HG03175 (cell line): ENCODE data around the gene BPIFB3.
"Not testable (repeated sequence)": the region's sequence is repeated elsewhere in the genome, so short reads cannot be mapped to it uniquely, and the experiment has no call there.

Experiments used
- ATAC-seq: cut with Tn5 transposase; IDR thresholded peaks from one replicate; pipeline ENCODE4 v1.9.1; 2021; ENCODE audit warnings: mild to moderate bottlenecking, moderate library complexity; ENCODE audit not compliant: unreplicated experiment

Gene BPIFB3

DNA sequence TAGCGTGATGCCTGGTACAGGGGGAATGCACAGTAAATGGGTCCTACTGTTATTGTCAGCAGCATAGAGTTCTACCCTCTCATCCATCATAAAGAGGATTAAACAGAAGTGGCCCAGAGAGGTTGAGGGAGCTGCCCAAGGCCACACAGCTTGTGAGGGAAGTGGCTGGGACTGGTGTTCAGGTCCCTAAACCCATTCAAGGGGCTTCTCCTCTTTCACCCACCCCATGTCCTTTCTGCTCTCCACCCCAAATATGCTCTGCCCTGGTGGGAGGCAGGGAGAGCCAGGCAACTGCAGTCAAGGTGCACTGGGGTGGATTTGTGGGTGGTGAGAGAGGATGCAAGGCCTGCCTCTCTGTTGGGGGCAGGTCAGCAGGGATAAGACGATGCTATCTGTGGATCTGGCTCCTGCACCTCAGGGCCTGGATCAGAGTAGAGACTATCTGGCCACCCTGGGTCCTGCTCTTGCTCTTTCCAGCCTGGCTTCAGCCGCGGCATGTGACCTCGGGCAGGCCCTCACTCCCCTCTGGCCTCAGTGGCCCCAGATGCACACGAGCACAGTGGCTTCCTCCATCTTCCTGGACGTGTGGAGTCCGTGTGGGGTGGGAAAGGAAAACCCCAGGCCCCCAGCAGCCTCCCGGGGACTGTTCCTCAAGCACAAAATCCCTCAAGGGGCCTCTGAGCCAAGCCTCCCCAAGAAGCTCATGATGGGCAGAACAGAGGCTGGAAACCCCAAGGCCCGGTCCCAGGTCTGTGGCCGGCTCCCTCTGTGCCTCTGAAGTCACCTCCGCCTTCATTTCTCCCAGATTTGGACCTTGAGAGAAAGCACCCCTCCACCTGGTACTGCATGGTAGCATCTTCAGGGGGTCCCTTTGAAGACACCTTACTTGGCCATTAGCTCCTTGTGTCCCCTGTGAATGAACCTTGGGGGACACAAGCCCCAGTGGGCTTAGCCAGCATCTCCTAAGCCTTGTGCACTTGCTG lies 25.6 kb upstream of the BPIFB3 start:
- no peak for ATAC-seq

DNA sequence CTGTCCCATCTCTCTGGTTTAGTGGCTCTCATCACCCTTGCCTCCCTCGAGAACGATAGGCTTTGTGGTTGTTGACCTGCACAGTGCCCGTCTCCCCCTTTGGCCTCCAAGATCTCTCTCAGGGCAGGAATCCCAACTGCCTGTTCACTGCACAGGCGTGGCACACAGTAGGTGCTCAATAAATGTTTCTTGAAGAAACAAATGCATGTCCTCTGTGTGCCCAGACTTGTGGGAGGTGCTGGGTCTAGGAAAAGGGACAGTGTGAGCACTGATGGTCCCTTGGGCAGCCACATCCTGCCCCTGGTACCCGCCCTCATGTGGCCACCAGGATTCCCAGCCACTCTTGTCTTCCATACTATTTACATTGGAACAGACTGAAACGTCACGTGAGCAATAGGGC lies 24.8 kb upstream of the BPIFB3 start:
- ATAC-seq = no peak

DNA sequence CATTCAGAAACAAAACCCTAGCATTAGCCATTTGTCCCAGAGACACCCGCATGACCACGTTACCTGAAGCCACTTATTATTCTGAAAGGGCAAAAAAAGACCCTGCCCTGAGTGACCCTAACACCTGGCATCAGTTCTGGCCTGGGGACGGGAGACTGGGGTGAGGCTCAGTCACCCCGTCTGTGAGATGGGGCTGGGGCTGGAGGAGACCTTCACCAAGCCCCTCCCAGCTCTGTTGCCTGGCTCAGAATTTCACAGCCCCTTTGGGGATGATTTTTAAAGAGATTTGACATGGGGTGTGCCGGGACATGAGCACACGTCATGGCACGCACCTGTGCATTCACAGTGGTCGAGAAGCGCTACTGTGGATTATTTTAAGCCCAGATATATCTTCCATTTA lies 23.6 kb upstream of the BPIFB3 start:
- no peak for ATAC-seq

DNA sequence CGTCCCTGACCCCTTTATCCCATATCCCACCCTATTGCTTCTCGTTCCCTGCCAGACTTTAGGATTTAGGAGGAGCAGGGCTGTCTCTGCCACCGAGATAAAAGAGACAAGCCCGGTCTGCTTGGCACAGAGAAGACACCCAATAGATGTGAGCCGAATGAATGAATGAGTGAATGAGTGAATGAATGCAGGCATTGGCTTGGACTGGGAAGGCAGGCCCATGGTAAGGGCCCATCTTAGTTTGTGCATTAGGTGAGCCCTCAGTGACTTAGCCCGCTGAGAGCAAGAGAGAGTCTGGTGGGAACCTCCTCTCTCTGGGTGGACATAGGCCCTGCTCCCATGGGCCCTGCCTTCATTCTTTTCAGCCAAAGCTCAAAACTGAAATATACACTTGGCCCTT lies 23.1 kb upstream of the BPIFB3 start:
- ATAC-seq = no peak

DNA sequence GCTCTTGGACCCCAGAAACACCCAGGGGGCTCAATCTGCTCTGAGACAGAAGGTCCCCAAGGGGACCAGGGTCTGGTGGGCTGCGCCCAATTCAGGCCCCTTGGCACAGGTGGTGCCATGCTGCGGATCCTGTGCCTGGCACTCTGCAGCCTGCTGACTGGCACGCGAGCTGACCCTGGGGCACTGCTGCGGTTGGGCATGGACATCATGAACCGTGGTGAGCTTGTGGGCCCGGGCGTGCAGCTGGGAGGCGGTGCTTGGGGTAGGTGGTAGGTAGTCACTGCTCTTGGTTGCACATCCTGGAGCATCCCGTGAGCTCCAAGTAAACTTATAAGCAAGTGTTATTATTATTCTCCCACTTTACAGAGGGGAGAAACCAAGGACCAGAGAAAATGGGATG lies 22.2 kb upstream of the BPIFB3 start, which contains the start of gene BPIFB6:
BPIFB6 (plus strand) TSS at position 118 of the 400 bp plus-strand sequence; CDS start at position 118, 0 bp downstream.
- ATAC-seq = no peak

DNA sequence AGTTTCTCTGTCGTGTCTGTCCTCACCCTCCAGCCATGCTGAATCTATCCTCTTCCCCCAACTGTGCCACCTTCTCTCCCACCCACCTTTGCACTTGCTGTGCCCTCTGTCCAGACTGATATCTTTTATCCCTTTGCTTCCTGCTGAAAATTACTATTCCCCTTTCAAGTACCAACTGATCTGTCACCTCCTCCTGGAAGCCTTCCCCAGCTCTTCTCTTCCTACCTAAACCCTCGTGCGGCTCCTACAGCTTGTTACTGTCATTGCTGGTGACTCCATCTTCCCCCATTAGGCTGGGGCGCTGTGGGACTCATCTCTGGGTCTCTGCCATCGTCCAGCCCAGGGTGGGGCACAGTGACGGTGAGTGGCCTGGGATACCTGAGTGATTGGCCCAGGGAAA lies 21.1 kb upstream of the BPIFB3 start:
- ATAC-seq = no peak

DNA sequence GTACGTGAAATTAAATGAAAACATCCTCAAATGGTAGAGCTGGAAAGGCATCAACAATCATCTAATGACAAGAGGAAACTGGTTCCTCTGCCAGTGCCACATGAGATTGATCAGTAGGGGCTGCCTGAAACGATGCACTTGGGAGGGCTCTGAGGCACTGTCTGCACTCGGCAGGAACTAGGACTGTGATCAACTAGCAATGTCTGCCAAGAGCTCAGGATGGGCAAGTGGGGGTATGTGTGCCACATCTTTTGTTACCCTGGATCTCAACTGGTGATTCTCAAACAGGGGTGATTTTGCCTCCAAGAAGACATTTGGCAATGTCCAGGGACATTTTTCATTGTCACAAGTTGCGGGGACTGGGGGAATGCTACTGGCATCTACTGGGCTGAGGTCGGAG lies 20.3 kb upstream of the BPIFB3 start:
- ATAC-seq = no peak

DNA sequence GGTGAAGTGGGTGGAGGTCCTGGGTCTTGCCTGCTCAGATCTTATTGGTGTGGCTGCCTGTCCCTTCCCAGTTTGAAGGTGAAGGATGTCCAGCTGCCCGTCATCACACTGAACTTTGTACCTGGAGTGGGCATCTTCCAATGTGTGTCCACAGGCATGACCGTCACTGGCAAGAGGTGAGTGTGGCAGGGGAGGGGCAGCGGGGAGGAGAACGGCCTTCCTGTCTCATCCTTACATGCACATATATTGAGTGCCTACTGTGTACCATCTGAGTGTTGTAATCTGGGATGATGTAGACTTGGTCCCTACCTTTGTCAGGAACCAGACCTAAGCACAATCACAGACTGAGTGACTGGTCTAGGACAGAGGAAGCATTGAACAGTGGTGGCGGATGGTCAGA lies 19.6 kb upstream of the BPIFB3 start:
- ATAC-seq = no peak

DNA sequence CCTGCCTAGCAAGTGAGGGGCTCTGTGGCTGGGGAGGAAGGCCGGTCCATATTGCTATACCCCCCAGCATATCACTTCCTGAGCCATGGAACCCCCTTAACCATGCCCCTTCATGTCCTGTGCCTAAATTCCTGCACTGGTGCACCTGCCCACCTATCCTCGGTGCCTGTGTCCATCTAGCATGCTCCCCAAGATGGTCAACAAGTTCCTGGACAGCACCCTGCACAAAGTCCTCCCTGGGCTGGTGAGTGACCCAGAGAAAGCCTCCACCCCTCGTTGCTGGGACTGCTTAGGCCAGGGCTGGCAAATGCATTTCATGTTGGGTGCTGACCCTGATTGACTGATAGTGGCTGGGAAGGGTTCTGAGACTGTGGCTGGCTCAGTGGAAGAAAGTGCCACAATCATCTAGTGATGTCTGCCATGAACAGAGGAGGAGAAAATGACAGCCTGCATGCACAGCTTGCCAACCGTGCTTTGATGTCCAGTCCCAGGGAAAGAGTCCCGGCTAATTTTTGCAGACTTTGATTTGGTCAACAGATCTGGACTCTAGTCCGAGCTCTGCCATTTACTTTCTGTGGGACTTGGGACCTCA lies 18.7 kb upstream of the BPIFB3 start:
- no peak for ATAC-seq

DNA sequence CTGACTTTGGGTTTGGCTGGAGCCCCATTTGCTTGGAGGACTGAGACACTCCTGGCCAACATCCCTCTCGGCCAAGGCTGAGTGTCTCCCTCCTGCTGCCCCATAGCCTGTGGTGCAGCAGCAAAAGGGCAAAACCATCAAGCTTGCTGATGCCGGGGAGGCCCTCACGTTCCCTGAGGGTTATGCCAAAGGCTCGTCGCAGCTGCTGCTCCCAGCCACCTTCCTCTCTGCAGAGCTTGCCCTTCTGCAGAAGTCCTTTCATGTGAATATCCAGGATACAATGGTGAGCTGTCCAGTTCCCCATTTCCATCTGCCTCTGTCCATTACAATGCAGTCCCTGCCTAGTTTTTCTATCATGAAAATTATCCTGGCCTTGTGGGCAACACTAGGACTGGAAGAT lies 16.2 kb upstream of the BPIFB3 start:
- no peak for ATAC-seq

DNA sequence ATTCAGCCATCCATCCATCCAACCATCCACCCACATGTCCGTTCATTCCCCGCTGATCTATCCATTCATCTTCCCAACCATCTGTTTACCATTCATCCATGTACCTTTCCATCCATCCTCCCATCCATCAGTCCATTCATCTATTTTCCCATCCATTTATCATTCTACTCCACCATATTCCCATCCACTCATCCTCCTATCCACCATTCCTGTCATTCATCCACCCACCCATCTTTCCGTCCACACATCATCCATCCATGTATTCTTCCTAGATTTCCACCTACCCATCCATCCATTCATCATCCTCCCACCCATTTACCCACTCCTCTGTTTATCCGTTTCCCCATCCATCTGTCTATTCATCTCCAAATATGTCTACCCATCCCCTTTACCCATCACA lies 15.5 kb upstream of the BPIFB3 start:
- ATAC-seq = no peak

DNA sequence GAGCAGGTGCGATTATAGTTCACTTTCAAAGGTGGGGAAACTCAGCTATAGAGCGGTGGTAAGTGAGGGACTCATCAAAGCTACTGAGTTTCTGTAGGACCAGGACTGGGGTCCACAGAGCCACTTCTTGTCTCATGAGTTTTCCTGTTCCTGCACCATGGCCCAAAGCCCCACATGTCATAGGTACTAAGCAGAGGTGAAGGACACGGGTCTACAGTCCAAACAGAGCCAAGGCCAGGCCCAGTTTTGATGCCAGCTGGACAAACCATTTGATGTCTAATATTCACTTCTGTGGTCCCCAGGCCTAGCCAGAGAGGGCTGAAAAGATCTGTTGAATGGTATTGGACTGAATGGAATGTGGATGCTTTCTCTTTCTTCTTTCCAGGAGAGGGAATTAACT lies 11.3 kb upstream of the BPIFB3 start:
- ATAC-seq = no peak

DNA sequence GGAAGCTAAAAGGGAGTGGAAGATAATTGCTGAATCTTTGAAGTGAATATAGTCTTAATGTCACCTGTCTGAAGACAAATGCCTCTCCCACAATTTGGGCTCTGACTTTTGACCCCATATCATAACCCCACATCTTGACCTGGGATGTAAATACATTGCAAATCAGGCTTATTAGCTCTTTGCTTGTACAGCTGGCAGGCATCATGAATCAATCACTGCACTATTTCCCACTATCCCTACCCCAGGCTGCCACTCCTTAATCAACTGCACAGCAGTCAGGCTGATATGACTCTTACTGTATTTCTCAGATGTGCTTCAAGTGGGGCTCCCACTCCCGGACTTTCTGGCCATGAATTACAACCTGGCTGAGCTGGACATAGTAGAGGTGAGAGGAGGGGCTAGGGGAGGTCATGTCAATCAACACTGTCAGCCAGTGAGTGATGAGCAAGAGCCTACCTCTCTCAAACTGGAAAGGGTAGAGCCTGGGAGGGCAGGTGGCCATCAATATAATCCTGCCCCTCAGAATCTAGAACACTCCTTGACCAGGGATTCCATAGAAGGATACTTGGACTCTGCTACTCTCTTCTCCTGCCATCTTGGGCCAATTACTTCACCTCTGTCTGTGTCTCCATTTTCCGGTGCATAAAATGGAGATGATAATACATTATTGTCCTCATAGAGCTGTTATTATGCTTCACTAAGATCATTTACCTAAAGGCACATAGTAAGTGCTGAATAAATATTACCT lies 10.5 kb upstream of the BPIFB3 start:
- ATAC-seq = no peak

DNA sequence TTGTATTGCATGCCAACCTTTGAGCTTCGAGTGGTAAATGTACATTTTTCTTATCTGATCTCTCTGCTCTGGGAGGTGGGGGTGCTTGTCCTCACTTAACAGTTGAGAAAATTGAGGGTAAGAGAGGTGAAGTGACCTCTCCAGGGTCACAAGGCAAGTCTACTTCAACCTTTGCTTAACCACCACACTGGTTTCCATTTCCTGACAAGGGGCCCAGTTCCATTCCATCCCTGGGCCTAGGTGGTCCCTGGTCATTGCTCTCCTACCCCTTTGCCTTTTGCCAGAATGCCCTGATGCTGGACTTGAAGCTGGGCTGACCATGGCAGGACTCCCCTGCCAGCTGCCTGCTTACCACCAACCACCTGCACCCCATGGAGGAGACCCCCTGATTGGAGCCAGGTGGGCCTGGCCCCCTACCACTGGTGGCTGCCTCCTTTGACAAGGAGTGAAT lies 9.9 kb upstream of the BPIFB3 start:
- ATAC-seq = no peak

DNA sequence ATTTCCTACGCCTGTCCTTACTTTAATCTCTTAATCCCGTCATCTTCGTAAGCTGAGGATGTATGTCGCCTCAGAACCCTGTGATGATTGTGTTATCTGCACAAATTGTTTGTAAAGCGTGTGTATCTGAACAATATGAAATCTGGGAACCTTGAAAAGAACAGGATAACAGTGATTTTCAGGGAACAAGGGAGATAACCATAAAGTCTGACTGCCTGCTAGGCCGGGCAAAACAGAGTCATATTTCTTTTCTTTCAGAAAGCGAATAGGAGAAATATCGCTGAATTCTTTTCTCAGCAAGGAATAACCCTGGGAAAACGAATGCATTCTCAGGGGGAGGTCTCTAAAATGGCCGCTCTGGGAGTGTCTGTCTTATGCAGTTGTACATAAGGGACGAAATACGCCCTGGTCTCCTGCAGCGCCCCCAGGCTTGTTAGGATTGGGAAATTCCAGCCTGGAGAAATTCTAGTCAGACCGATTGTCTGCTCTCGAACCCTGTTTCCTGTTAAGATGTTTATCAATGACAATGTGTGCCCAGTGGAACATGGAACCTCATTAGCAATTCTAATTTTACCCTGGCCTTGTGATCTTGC lies 8.5 kb upstream of the BPIFB3 start:
- not testable (repeated sequence) for ATAC-seq

DNA sequence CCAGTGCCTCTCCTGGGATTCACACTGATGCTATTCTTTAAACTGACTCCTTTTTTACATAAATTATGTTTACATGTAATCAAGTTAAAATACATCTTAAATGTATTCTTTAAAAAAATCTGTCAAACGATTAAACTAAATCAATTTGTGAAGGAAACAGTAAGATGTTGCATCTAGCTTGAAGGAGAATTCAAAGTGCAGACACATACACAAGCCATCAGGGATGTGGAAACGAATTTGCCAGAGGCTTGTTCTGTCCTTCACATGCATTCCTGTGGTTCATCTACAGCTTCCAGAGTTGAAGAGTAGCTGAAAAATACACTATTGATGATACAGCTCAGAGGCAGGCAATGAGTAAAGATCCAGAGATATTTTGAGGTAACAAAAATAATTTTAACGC lies 7.3 kb upstream of the BPIFB3 start:
- ATAC-seq = no peak

DNA sequence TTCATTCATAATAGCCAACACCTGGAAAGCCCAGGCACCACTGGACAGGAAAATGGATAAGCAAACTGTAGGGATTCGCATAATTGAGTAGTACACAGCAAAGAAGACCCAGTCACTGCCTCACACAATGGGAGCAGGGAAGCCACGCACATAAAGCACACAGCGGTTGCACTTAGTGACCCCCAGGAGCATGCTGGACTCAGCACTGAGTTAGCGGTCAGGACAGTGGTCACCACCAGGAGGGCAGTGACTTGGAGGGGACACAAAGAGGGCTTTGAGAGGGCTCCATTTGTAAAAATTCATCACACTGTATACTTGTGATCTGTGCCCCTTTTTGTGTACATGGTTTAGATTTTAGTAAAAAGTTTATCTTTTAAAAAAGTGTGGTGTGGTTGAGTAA lies 2.4 kb upstream of the BPIFB3 start:
- ATAC-seq = no peak

DNA sequence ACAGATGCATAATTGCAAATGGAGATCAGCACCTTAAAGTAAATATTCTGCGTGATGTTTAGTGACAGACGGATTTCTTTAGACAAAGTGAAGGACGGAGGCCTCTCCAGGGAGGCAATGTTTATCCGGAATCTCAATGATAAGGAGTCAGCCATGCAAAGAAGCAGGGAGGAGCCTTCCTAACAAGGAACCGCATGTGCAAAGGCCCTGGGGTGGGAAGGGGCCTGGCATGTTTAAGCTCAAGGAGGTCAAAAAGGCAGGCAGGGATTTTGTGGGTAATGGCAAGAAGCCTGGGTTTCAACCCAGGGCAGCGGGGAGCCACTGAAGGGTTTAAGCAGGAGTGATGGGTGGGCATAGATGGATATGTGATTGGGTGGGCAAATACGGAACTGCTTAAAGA lies 678 bp downstream of the BPIFB3 start:
- no peak for ATAC-seq

DNA sequence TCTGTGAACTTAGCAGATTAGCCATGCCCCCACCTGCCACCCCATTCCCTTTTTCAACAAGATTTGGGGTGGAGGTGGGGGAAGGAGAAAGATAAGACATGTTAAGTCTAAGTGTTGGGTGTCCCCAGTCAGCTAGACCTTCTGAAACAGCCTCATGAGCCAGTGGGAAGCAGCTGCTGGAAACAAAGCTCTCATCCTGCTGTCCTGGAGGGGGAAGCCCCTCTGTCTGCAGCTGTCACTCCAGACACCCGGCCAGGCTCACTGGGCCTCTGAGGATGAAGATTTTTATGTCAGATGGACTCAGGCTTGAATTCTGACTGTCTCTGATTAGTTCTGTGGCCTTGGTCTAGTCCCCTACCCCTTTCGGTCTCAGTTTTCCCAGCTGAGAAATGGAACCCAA lies 1.1 kb downstream of the BPIFB3 start:
- ATAC-seq = no peak

DNA sequence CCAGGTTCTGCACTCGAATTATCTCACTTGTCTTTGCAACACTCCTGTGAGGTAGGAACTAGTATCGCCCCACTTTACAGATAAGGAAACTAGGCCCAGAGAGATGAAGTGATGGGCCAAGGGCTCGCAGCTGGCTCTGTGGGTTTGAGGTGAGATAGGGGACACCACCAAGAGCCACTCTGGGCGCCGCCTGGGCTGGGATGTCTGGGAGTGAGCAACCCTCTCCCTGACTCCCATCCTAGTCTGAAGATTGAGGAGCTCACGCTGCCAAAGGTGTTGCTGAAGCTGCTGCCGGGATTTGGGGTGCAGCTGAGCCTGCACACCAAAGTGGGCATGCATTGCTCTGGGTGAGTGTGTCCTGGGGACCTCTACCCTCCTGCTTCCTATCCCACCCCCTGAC lies 5.4 kb downstream of the BPIFB3 start:
- no peak for ATAC-seq

DNA sequence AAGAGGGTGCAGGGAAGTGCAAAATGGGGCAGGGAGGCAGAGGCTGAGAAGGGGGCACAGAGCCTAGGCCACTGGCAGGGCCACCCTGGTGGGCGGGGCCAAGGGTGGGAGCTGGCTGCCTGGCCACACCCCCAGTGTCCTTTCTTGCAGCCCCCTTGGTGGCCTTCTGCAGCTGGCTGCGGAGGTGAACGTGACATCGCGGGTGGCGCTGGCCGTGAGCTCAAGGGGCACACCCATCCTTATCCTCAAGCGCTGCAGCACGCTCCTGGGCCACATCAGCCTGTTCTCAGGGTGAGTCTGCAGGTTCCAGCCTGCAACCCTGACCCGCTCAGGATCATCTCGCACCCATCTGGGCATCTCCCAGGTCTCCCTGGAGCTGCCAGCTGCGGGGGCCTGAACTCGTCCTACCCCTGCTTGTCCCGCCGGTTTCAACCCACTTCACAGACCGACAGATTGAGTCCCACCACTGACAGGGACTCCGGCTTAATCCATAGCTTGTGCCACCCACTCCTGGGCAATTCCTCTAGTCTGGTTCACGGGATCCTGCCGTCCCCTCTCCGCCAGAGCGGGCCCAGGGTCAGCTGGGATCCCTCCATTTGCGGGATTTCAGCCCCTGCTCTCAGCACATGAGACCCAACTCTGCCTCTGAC lies 6.2 kb downstream of the BPIFB3 start:
- no peak for ATAC-seq
